A549 (cell line): ENCODE measurements around the gene IGSF22. TPM values are rescaled to one million over a fixed set of nuclear protein-coding genes. Genes with fewer than 3 reads are reported as not detected.

Experiments
- ATAC-seq, 2 experiments: fragments of 200-7000 bp in 1 of 2; fragments of >200 bp in 1 of 2; cut with Nextera tagmentation in 1 of 2; cut with Tn5 transposase in 1 of 2; 3 replicates each; pipeline versions ENCODE4 v1.8.0 to v1.9.1; 2018 to 2020; ENCODE audit warnings: mild to moderate bottlenecking in 1 of 2, moderate library complexity in 1 of 2
- CTCF ChIA-PET: fragments of 300-600 bp; sonication (Branson Sonifier 250); formaldehyde crosslinking; extraction: SDS; loops from one replicate; lab custom pipeline; 2021; ENCODE audit warnings: antibody characterized with exemption, inconsistent platforms; lab: Yijun Ruan, JAX
- POLR2A ChIA-PET: fragments of 350-600 bp; formaldehyde crosslinking; extraction: SDS; loops from one replicate; lab custom pipeline; 2021; ENCODE audit warnings: antibody characterized with exemption, inconsistent platforms; lab: Yijun Ruan, JAX
- DNase-seq, 2 experiments: peaks; one replicate each; pipeline versions ENCODE4 v3.0.0 to v3.0.0-alpha.2; 2011 to 2016; ENCODE audit warnings: low read depth in 1 of 2, low spot score in 1 of 2
- FAIRE-seq: peaks from 2 replicates; lab custom pipeline; 2011; peaks lifted over from hg19 to GRCh38; lab: Jason Lieb, UNC
- H3K27ac ChIP-seq, 2 experiments: fragments of >200 bp; sonication (Bioruptor Twin); formaldehyde crosslinking; 3 replicates each; pipeline ENCODE4 v1.5.1; 2016 to 2017
- H3K4me1 ChIP-seq: fragments of >200 bp; sonication (Bioruptor Twin); formaldehyde crosslinking; 3 replicates; pipeline ENCODE4 v1.6.1; 2016
- H3K4me2 ChIP-seq: fragments of >200 bp; sonication (Bioruptor Twin); formaldehyde crosslinking; 3 replicates; pipeline ENCODE4 v1.6.1; 2016
- H3K4me3 ChIP-seq: fragments of >200 bp; sonication (Bioruptor Twin); formaldehyde crosslinking; 3 replicates; pipeline ENCODE4 v1.5.1; 2016
- H3K9me3 ChIP-seq: fragments of >200 bp; sonication (Bioruptor Twin); formaldehyde crosslinking; 3 replicates; pipeline ENCODE4 v1.6.1; 2016
- CBX2 ChIP-seq: fragments of 200-600 bp; sonication (generic); IDR thresholded peaks from 2 replicates; pipeline ENCODE4 v1.6.1; 2016; ENCODE audit warnings: low read depth, mild to moderate bottlenecking, borderline replicate concordance
- CHD2 ChIP-seq: fragments of 150-350 bp; IDR thresholded peaks from 2 replicates; pipeline ENCODE4 v1.6.1; 2014; ENCODE audit warnings: low read length; ENCODE audit not compliant: partially characterized antibody
- ESRRA ChIP-seq: fragments of 150-350 bp; IDR thresholded peaks from 2 replicates; pipeline ENCODE4 v1.6.1; 2014; ENCODE audit warnings: mild to moderate bottlenecking, low read length, borderline replicate concordance
- GATA3 ChIP-seq: IDR thresholded peaks from 2 replicates; pipeline ENCODE4 v1.6.1; 2012; ENCODE audit warnings: borderline replicate concordance
- HDAC2 ChIP-seq: fragments of 200-600 bp; sonication (generic); IDR thresholded peaks from 2 replicates; pipeline ENCODE4 v1.6.1; 2016
- HEYL ChIP-seq: fragments of 250-450 bp; sonication (Bioruptor Pico); IDR thresholded peaks from 2 replicates; pipeline ENCODE4 v1.8.0; 2021; ENCODE audit warnings: mild to moderate bottlenecking, moderate library complexity
- HOXA7 ChIP-seq: fragments of 250-450 bp; sonication (Bioruptor Pico); IDR thresholded peaks from 2 replicates; pipeline ENCODE4 v1.5.0; 2020; ENCODE audit warnings: mild to moderate bottlenecking, moderate library complexity
- JUN ChIP-seq, 2 experiments: fragments of >200 bp; sonication (Bioruptor Twin); formaldehyde crosslinking; IDR thresholded peaks; 2 replicates in 1 of 2; 3 replicates in 1 of 2; pipeline ENCODE4 v1.6.1; 2016 to 2017
- KDM5A ChIP-seq: fragments of 200-600 bp; sonication (generic); IDR thresholded peaks from 2 replicates; pipeline ENCODE4 v1.6.1; 2016; ENCODE audit warnings: antibody characterized with exemption, mild to moderate bottlenecking
- MAFK ChIP-seq: fragments of 450-650 bp; IDR thresholded peaks from 2 replicates; pipeline ENCODE4 v1.6.1; 2014; ENCODE audit not compliant: partially characterized antibody
- MAZ ChIP-seq: fragments of 150-350 bp; IDR thresholded peaks from 2 replicates; pipeline ENCODE4 v1.6.1; 2014; ENCODE audit warnings: antibody characterized with exemption, low read depth, low read length, borderline replicate concordance
- RAD21 ChIP-seq, 2 experiments: fragments of >200 bp in 1 of 2; sonication (Bioruptor Twin) in 1 of 2; formaldehyde crosslinking in 1 of 2; IDR thresholded peaks in 1 of 2; conservative IDR thresholded peaks in 1 of 2; 2 replicates in 1 of 2; 3 replicates in 1 of 2; pipeline ENCODE4 v1.6.1; 2012 to 2018; ENCODE audit warnings: inconsistent platforms in 1 of 2
- RARB ChIP-seq: fragments of 250-450 bp; sonication (Bioruptor Pico); IDR thresholded peaks from 2 replicates; pipeline ENCODE4 v1.8.0; 2021; ENCODE audit warnings: mild to moderate bottlenecking, moderate library complexity
- RCOR1 ChIP-seq: fragments of 150-350 bp; IDR thresholded peaks from 2 replicates; pipeline ENCODE4 v1.6.1; 2014; ENCODE audit warnings: antibody characterized with exemption, low read length, low read depth
- SREBF2 ChIP-seq: fragments of 450-650 bp; IDR thresholded peaks from 2 replicates; pipeline ENCODE4 v1.6.1; 2014; ENCODE audit warnings: mild to moderate bottlenecking, moderate library complexity
- TFCP2L1 ChIP-seq: fragments of 250-450 bp; sonication (Bioruptor Pico); IDR thresholded peaks from 2 replicates; pipeline ENCODE4 v1.5.0; 2021; ENCODE audit warnings: mild to moderate bottlenecking
- TP53 ChIP-seq: fragments of 250-450 bp; sonication (Bioruptor Pico); IDR thresholded peaks from 2 replicates; pipeline ENCODE4 v1.5.0; 2021; ENCODE audit warnings: mild to moderate bottlenecking, moderate library complexity
- WGBS: methylation state at CpG from one replicate; pipeline ENCODE4 v1.1.6; 2017; ENCODE audit errors: missing lambda C conversion rate; 5-methylcytosine and 5-hydroxymethylcytosine counted together
- polyA plus RNA-seq, 4 experiments: library from polyadenylated mRNA; depleted of rRNA in 3 of 4; stranded (reverse); fragments of >200 nt; fragmentation: RNase III in 1 of 4; extraction: RNeasy Plus Mini Kit Qiagen cat#74134 plus additional on column Dnase treatment in 1 of 4; gene quantifications; 2 replicates in 3 of 4; 3 replicates in 1 of 4; pipeline ENCODE4 v1.2.3, GENCODE V29; 2011 to 2017
- TF ChIP-seq, protein P1 (sequence below): fragments of 250-450 bp; sonication (Bioruptor Pico); IDR thresholded peaks from 2 replicates; pipeline ENCODE4 v1.5.0; 2021; ENCODE audit warnings: mild to moderate bottlenecking, moderate library complexity, borderline replicate concordance
- TF ChIP-seq, protein P2 (sequence below): fragments of >200 bp; sonication (Bioruptor Twin); formaldehyde crosslinking; IDR thresholded peaks from 2 replicates; pipeline ENCODE4 v1.6.1; 2016
- TF ChIP-seq, protein P3 (sequence below): fragments of 200-600 bp; sonication (generic); IDR thresholded peaks from 2 replicates; pipeline ENCODE4 v1.6.1; 2016; ENCODE audit warnings: antibody characterized with exemption, mild to moderate bottlenecking, moderate library complexity
- TF ChIP-seq, protein P4 (sequence below): fragments of 450-650 bp; IDR thresholded peaks from 2 replicates; pipeline ENCODE4 v1.6.1; 2014; ENCODE audit warnings: antibody characterized with exemption
- TF ChIP-seq, protein P5 (sequence below): fragments of 150-350 bp; IDR thresholded peaks from 2 replicates; pipeline ENCODE4 v1.6.1; 2014; ENCODE audit warnings: low read depth, mild to moderate bottlenecking, low read length

IGSF22 gene
- polyA plus RNA-seq, 2 of the 4 experiments (the other 2 are of a cell fraction) = 0.06 TPM; not detected in 1

DNA sequence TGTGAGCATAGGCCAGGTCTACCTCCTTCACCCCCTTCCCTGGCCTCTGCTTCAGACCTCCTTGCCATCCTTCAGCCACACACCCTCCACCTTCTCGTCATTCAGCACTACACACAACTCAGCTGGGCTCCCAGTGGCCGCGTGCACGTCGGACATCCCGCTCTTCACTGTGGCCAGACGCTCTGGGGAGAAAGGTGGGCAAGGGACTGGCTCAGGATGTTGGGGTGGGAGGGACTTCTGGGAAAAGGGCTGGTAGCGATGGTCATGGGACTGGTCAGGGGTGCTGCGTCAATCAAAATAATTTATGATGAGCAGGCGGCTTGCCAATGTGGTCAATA, 11.6 kb downstream of the IGSF22 start:
- FAIRE-seq = no peak
- CTCF ChIA-PET = interaction anchor here (0.6 to 3.3 kb wide), 3 partner anchors 8 to 339 kb away, joined by 4 to 21 read pairs (median 5); no protein-coding TSS in a partner anchor

DNA sequence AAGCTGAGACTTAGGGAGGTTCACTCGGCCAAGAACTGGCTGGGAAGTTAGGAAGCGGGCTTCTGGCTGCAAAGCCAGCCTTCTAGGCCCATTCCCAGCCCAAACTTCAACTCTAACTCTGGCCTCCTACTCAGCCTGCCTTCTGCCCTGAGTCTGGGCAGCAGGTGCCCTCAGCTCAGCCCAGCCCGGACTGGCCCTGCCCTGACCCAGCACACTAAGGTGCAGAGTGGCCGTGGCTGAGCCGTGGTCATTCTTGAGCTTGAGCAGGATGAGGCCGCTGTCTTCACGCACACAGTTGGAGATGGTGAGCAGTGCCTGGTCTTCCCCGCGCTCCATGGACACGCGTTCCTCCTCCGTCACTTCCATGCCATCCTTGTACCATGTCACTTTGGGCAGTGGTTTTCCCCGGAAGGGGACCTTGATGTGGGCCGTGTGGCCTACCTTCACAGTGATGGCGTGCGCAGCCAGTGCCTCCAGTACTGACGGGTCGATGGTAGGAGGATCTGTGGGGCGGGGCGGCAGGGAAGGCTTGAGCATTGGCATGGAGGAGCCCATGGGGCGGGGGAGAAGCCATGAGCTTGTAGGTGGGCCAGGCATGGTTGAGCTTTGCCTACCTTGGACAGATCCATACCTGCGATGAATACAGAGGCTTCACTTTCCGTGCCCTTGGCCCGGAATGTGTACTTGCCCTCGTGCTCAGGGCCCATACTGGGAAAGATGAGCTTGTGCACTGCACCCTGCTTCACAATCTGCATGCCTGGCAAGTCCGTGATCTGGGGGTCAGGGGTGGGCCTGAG, 12.1 kb downstream of the IGSF22 start:
- no peak overlapping the region for H3K4me3 ChIP-seq
- DNase-seq = no peak
- H3K4me2 ChIP-seq = no peak overlapping the region
- H3K4me1 ChIP-seq = no peaks in the 10 kb centered on the region
- ChIA-PET POLR2A (no interaction called here), CTCF (interaction anchor here (0.6 to 3.3 kb wide), 7 partner anchors 9 to 338 kb away, joined by 3 to 21 read pairs (median 4); no protein-coding TSS in a partner anchor)
- H3K9me3 ChIP-seq = no peaks in the 10 kb centered on the region
- no peak for TF ChIP-seq SREBF2
- no peak overlapping the region for H3K27ac ChIP-seq
- ATAC-seq = no peak
- FAIRE-seq = no peak
- WGBS = 68% methylated on average over 26 of the region's 26 CpGs

More for the DNA sequence above, 11.6 kb downstream of the IGSF22 start:
- no peak for DNase-seq
- 36% methylated on average over 10 of the region's 10 CpGs for WGBS
- H3K4me2 ChIP-seq = no peak overlapping the region
- POLR2A ChIA-PET = no interaction called here
- no peak for ATAC-seq
- TF ChIP-seq CHD2 = no peak
- no peak for TF ChIP-seq RARB (CRISPR knock-in tag)
- TF ChIP-seq, protein P1, sequence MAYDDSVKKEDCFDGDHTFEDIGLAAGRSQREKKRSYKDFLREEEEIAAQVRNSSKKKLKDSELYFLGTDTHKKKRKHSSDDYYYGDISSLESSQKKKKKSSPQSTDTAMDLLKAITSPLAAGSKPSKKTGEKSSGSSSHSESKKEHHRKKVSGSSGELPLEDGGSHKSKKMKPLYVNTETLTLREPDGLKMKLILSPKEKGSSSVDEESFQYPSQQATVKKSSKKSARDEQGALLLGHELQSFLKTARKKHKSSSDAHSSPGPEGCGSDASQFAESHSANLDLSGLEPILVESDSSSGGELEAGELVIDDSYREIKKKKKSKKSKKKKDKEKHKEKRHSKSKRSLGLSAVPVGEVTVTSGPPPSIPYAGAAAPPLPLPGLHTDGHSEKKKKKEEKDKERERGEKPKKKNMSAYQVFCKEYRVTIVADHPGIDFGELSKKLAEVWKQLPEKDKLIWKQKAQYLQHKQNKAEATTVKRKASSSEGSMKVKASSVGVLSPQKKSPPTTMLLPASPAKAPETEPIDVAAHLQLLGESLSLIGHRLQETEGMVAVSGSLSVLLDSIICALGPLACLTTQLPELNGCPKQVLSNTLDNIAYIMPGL (CRISPR knock-in tag) = no peak
- no peak for TF ChIP-seq HEYL (CRISPR knock-in tag)
- TF ChIP-seq RAD21 (conservative IDR thresholded peaks at IDR 0.05 in 1 of 2, IDR thresholded peaks at IDR 0.05 in 1 of 2) = no peak
- TF ChIP-seq, protein P2, sequence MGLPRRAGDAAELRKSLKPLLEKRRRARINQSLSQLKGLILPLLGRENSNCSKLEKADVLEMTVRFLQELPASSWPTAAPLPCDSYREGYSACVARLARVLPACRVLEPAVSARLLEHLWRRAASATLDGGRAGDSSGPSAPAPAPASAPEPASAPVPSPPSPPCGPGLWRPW = no peak
- no peak for TF ChIP-seq MAFK
- TF ChIP-seq HOXA7 (CRISPR knock-in tag) = no peak
- no peak for TF ChIP-seq CBX2
- no peak for TF ChIP-seq ESRRA
- no peak for TF ChIP-seq KDM5A
- TF ChIP-seq HDAC2 = no peak
- no peak for TF ChIP-seq TP53 (CRISPR knock-in tag)
- no peak for TF ChIP-seq TFCP2L1 (CRISPR knock-in tag)
- no peaks in the 10 kb centered on the region for H3K9me3 ChIP-seq
- no peak overlapping the region for H3K27ac ChIP-seq
- no peaks in the 10 kb centered on the region for H3K4me1 ChIP-seq
- H3K4me3 ChIP-seq = no peak overlapping the region

DNA sequence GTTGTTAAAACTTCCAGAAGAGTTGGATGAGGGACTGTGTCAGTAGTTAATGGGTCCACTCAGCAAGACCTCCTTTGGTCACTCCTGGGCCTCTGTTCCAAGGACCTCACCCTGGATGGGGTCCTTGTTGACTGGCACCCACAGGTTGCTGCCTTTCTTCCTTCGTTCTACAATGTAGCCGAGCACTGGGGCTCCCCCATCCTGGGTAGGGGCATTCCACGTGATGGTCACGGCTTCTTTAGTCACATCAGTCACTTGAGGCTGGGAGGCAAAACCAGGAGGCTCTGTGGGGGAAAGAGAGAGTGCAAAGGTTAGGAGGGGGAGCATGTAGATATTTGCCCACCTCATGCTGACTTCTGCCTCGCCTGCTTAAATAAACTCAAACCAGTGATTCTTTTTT, 15.4 kb downstream of the IGSF22 start:
- H3K9me3 ChIP-seq = no peaks in the 10 kb centered on the region
- H3K27ac ChIP-seq = no peak overlapping the region
- no peak for DNase-seq
- no peak overlapping the region for H3K4me3 ChIP-seq
- WGBS = 32% methylated on average over 5 of the region's 5 CpGs
- ATAC-seq = no peak
- no peak overlapping the region for H3K4me2 ChIP-seq
- POLR2A ChIA-PET = no interaction called here
- FAIRE-seq = no peak
- no peaks in the 10 kb centered on the region for H3K4me1 ChIP-seq
- TF ChIP-seq GATA3 (no peak), MAZ (no peak), JUN (IDR thresholded peaks at IDR 0.05) (no peak), MAFK (no peak), KDM5A (no peak), RCOR1 (no peak)
- TF ChIP-seq, protein P3, sequence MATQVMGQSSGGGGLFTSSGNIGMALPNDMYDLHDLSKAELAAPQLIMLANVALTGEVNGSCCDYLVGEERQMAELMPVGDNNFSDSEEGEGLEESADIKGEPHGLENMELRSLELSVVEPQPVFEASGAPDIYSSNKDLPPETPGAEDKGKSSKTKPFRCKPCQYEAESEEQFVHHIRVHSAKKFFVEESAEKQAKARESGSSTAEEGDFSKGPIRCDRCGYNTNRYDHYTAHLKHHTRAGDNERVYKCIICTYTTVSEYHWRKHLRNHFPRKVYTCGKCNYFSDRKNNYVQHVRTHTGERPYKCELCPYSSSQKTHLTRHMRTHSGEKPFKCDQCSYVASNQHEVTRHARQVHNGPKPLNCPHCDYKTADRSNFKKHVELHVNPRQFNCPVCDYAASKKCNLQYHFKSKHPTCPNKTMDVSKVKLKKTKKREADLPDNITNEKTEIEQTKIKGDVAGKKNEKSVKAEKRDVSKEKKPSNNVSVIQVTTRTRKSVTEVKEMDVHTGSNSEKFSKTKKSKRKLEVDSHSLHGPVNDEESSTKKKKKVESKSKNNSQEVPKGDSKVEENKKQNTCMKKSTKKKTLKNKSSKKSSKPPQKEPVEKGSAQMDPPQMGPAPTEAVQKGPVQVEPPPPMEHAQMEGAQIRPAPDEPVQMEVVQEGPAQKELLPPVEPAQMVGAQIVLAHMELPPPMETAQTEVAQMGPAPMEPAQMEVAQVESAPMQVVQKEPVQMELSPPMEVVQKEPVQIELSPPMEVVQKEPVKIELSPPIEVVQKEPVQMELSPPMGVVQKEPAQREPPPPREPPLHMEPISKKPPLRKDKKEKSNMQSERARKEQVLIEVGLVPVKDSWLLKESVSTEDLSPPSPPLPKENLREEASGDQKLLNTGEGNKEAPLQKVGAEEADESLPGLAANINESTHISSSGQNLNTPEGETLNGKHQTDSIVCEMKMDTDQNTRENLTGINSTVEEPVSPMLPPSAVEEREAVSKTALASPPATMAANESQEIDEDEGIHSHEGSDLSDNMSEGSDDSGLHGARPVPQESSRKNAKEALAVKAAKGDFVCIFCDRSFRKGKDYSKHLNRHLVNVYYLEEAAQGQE = no peak
- TF ChIP-seq, protein P4, sequence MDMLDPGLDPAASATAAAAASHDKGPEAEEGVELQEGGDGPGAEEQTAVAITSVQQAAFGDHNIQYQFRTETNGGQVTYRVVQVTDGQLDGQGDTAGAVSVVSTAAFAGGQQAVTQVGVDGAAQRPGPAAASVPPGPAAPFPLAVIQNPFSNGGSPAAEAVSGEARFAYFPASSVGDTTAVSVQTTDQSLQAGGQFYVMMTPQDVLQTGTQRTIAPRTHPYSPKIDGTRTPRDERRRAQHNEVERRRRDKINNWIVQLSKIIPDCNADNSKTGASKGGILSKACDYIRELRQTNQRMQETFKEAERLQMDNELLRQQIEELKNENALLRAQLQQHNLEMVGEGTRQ = no peak
- TF ChIP-seq, protein P5, sequence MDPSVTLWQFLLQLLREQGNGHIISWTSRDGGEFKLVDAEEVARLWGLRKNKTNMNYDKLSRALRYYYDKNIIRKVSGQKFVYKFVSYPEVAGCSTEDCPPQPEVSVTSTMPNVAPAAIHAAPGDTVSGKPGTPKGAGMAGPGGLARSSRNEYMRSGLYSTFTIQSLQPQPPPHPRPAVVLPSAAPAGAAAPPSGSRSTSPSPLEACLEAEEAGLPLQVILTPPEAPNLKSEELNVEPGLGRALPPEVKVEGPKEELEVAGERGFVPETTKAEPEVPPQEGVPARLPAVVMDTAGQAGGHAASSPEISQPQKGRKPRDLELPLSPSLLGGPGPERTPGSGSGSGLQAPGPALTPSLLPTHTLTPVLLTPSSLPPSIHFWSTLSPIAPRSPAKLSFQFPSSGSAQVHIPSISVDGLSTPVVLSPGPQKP = no peak
- CTCF ChIA-PET = interaction anchor here (0.6 to 1.6 kb wide), 3 partner anchors 12 to 29 kb away, joined by 3 to 4 read pairs (median 3); no protein-coding TSS in a partner anchor
